Body of pancreas (tissue), 4 donors: ENCODE data around the gene ASPN. TPM values are rescaled to one million over a fixed set of nuclear protein-coding genes. Genes with fewer than 3 reads are reported as not detected.

ENCODE experiments used
- ATAC-seq: fragments of 150-250 bp; one replicate; pipeline ENCODE4 v1.9.1; 2016
- DNase-seq, 4 donors: peaks; one replicate each; pipeline ENCODE4 v3.0.0-alpha.2; 2019
- H3K27ac ChIP-seq, 4 donors: fragments of 200-600 bp; sonication (generic); 1 replicate in 3 of 4; 2 replicates in 1 of 4; pipeline versions ENCODE4 v1.5.1 to v1.6.1; 2016 to 2019; ENCODE audit warnings: mild to moderate bottlenecking in 1 of 4, mixed read lengths in 1 of 4, moderate library complexity in 1 of 4
- H3K27me3 ChIP-seq, 2 donors: fragments of 200-600 bp; sonication (generic); one replicate each; pipeline ENCODE4 v1.6.0; 2016; ENCODE audit warnings: mild to moderate bottlenecking in 1 of 2
- H3K36me3 ChIP-seq, 2 donors: fragments of 200-600 bp; sonication (generic); replicated peaks in 1 of 2; 2 replicates each; pipeline ENCODE4 v1.5.1; 2016; ENCODE audit warnings: low read depth in 2 of 2; ENCODE audit not compliant: insufficient read depth in 1 of 2
- H3K4me1 ChIP-seq: fragments of 200-600 bp; sonication (generic); one replicate; pipeline ENCODE4 v1.6.0; 2016
- H3K4me3 ChIP-seq, 2 donors: fragments of 200-600 bp; sonication (generic); 1 replicate in 1 of 2; 2 replicates in 1 of 2; pipeline ENCODE4 v1.5.1; 2016 to 2019
- H3K9me3 ChIP-seq, 3 donors: fragments of 200-600 bp; sonication (generic); 1 replicate in 2 of 3; 2 replicates in 1 of 3; pipeline ENCODE4 v1.5.1; 2016
- POLR2A ChIP-seq, 3 donors: fragments of 450-650 bp; IDR thresholded peaks; one replicate each; pipeline ENCODE4 v1.6.1; 2016; ENCODE audit warnings: antibody characterized with exemption in 3 of 3, mild to moderate bottlenecking in 2 of 3
- WGBS, 2 donors: methylation state at CpG; one replicate each; pipeline ENCODE4 v1.1.5; 2017; 5-methylcytosine and 5-hydroxymethylcytosine counted together
- intact Hi-C: fragments of 100-400 bp; cut with DNase I; formaldehyde crosslinking; loops from one replicate; pipeline ENCODE4 v1.15.1; 2023
- total RNA-seq, 2 donors: library from RNA; depleted of rRNA; stranded (reverse); fragments of >200 nt; gene quantifications; one replicate each; pipeline ENCODE4 v1.1.0, GENCODE V29; 2016
- TF ChIP-seq, protein P1 (sequence below), 7 experiments: fragments of 450-650 bp in 4 of 7; fragments of 200-600 bp in 3 of 7; sonication (generic) in 3 of 7; IDR thresholded peaks; one replicate each; pipeline ENCODE4 v1.5.1; 2016 to 2019; ENCODE audit warnings: antibody characterized with exemption in 7 of 7

Gene ASPN
- total RNA-seq, 2 donors from 2014 or later, result 3.6 to 13.5 TPM

DNA sequence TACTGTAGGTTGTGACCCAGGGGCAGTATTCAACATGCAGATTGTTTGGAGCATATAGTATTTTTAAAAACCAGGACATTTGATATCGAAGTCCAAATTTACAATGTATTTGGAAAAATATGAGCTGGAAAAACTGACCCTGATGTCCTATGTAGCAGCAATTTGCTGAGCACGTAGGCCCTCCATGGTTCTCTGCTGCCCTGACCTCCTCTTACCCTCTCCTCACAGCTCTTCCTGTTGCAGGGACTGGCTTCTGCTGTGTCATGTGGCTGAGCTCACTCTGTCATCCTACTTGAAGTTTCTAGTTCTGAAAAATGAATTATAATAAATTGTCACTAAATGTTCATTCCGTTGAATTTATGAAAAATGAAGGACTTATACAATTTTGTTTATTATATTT lies 4.1 kb upstream of the ASPN start:
- ATAC-seq (no peak), DNase-seq (no peak)
- no peaks in the 10 kb centered on the region for H3K4me1 ChIP-seq
- no peaks in the 10 kb centered on the region for H3K9me3 ChIP-seq
- H3K36me3 ChIP-seq, result no peaks in the 10 kb centered on the region
- no peaks in the 10 kb centered on the region for H3K27me3 ChIP-seq
- no peak overlapping the region for H3K27ac ChIP-seq
- intact Hi-C loops, result no loop called here
- H3K4me3 ChIP-seq, result no peak overlapping the region
- TF ChIP-seq, protein P1, sequence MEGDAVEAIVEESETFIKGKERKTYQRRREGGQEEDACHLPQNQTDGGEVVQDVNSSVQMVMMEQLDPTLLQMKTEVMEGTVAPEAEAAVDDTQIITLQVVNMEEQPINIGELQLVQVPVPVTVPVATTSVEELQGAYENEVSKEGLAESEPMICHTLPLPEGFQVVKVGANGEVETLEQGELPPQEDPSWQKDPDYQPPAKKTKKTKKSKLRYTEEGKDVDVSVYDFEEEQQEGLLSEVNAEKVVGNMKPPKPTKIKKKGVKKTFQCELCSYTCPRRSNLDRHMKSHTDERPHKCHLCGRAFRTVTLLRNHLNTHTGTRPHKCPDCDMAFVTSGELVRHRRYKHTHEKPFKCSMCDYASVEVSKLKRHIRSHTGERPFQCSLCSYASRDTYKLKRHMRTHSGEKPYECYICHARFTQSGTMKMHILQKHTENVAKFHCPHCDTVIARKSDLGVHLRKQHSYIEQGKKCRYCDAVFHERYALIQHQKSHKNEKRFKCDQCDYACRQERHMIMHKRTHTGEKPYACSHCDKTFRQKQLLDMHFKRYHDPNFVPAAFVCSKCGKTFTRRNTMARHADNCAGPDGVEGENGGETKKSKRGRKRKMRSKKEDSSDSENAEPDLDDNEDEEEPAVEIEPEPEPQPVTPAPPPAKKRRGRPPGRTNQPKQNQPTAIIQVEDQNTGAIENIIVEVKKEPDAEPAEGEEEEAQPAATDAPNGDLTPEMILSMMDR (IDR thresholded peaks at IDR 0.05), result no peak
- no peak for TF ChIP-seq POLR2A (IDR thresholded peaks at IDR 0.05)
- 79 to 90% methylated on average over 3 of the region's 3 CpGs for WGBS, 2 donors

DNA sequence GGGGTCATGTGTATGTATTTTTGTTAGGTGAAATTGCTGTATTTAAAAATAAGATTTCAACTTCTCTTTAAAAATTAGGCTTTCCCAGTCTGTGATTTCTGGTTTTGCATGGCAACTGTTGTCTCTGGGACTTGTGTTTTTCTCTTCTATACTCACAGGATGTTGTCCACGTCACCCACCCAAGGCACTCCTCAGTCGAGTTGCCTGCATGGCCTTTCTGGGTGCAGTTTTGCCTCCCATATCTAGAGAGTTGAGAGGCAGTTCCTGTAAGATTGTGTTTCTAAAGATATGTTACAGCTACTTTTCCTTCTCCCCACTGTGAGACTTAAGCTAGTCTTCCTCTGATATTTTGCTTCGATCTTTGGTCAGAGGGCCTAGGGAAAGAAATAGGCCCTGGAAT lies 2.3 kb upstream of the ASPN start:
- no peak overlapping the region for H3K27ac ChIP-seq
- H3K4me3 ChIP-seq, result no peak overlapping the region
- H3K36me3 ChIP-seq, result no peaks in the 10 kb centered on the region
- WGBS, 2 donors, result 85 to 96% methylated on average over 3 of the region's 3 CpGs
- no peaks in the 10 kb centered on the region for H3K27me3 ChIP-seq
- intact Hi-C loops, result no loop called here
- TF ChIP-seq, protein P1 (IDR thresholded peaks at IDR 0.05), result no peak
- no peak for TF ChIP-seq POLR2A (IDR thresholded peaks at IDR 0.05)
- no peak for ATAC-seq
- no peak for DNase-seq
- peaks cover 2% of the 10 kb centered on the region for H3K4me1 ChIP-seq
- no peaks in the 10 kb centered on the region for H3K9me3 ChIP-seq

DNA sequence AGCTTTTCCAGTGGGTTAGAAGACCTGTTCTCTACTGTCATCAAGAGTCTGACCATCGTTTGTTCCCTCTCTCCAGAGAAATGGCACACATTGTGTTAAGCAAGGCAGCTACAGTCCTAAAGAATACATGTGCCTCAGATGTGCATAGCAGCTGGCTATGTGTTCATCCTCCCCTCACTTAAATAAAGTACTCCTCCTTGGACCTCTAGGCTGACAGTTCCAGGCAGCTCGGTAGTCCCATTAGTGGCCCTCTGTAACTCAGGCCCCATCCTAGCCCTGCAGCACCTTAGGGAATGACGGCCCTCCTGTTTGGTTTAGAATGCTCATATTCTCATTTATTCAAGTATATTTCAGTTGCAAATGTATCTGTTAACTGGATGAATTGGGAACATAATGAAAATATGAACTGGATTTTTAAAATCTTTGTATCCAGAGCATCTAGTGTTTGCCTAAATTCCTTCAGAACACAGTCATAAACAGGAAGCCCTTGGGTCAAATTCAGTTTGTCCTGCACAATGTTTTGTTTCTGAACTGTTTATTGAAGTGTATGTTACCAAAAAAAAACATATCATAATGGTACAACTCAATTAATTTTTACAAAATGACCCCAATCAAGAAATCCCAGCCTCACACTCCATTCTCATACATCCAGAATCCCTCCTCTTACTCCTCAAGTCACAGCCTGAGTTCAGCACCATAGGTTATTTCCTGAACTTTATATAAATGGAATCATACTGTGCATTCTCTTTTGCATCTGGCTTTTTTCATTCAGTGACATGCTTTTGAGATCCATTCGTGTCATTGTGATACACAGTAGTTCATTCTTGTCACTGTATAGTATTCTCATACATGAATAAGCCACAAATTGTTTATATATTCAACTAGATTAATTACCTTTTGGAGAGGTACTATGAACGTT lies 1.6 kb upstream of the ASPN start:
- 80 to 85% methylated on average over 5 of the region's 5 CpGs for WGBS, 2 donors
- no peaks in the 10 kb centered on the region for H3K36me3 ChIP-seq
- no peak overlapping the region for H3K4me3 ChIP-seq
- intact Hi-C loops, result no loop called here
- no peaks in the 10 kb centered on the region for H3K27me3 ChIP-seq
- no peak overlapping the region for H3K27ac ChIP-seq
- ATAC-seq (no peak), DNase-seq (no peak)
- H3K9me3 ChIP-seq, result no peaks in the 10 kb centered on the region
- peaks cover 8% of the 10 kb centered on the region for H3K4me1 ChIP-seq
- TF ChIP-seq, protein P1 (IDR thresholded peaks at IDR 0.05), result no peak
- TF ChIP-seq POLR2A (IDR thresholded peaks at IDR 0.05), result no peak

- DNase-seq, result no peak
- TF ChIP-seq, protein P1 (IDR thresholded peaks at IDR 0.05), result no peak
- no peak for TF ChIP-seq POLR2A (IDR thresholded peaks at IDR 0.05)
- no peaks in the 10 kb centered on the region for H3K36me3 ChIP-seq
- H3K27ac ChIP-seq, result no peak overlapping the region
- H3K9me3 ChIP-seq, result no peaks in the 10 kb centered on the region
- no peaks in the 10 kb centered on the region for H3K27me3 ChIP-seq
- H3K4me3 ChIP-seq, result no peak overlapping the region
- peaks cover 10% of the 10 kb centered on the region for H3K4me1 ChIP-seq
- intact Hi-C loops, result no loop called here
- no peak for ATAC-seq
Observed at GRCh38 chr9:92482805-92483204, 499 bp upstream of the ASPN start.
